Endothelial cell of umbilical vein (primary cell): ENCODE measurements around the gene CTNND2.

Experiments
- JUN ChIP-seq: IDR thresholded peaks from 2 replicates; pipeline ENCODE4 v1.6.1; 2011; ENCODE audit warnings: borderline replicate concordance, low read depth; ENCODE audit not compliant: insufficient read length, insufficient read depth
- MYC ChIP-seq: IDR thresholded peaks from one replicate; pipeline ENCODE4 v1.6.1; 2011; ENCODE audit warnings: mild to moderate bottlenecking, low read depth, low read length
- POLR2A ChIP-seq: IDR thresholded peaks from 2 replicates; pipeline ENCODE4 v1.6.1; 2012; ENCODE audit warnings: low read depth, mild to moderate bottlenecking, control low read depth, low read length
- TF ChIP-seq, protein P1 (sequence below), 2 donors: IDR thresholded peaks; 1 replicate in 1 of 2; 2 replicates in 1 of 2; pipeline ENCODE4 v1.5.1; 2011; ENCODE audit warnings: low read length in 2 of 2, mild to moderate bottlenecking in 2 of 2, moderate library complexity in 2 of 2, control low read depth in 1 of 2, inconsistent platforms in 1 of 2, low read depth in 1 of 2; ENCODE audit not compliant: insufficient read depth in 1 of 2; ENCODE audit errors: extremely low read depth in 1 of 2

DNA sequence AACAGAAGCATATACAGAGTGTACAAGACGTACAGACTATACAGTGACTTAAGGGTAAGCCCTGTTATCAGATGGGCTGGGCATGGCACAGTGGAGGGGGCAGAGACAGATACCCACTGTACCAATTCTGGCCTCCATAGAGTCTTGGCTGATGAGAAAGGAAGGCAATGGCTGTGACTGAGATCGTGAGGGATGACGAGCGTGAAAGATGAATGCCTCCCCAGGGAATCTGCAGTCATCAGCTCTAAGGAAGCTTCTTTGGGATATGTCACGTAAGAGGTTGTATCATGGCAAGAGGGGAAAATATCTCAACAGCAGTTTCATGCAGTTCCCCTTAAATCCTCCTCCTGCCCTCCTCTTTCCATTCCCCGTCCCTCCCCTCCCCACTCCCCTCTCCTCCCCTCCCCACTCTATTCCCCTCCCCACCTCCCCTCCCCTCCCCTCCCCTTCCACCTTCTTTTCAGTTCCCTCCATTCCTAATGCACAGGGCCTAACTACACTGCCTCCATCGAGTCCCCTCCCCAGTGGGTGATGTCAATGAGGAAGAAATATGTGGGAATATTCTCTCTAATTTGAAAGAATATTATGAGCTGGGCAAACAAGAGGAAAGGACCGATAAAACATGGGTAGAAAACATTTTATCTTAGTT is 916.8 kb downstream of the CTNND2 start:
- TF ChIP-seq, protein P1, sequence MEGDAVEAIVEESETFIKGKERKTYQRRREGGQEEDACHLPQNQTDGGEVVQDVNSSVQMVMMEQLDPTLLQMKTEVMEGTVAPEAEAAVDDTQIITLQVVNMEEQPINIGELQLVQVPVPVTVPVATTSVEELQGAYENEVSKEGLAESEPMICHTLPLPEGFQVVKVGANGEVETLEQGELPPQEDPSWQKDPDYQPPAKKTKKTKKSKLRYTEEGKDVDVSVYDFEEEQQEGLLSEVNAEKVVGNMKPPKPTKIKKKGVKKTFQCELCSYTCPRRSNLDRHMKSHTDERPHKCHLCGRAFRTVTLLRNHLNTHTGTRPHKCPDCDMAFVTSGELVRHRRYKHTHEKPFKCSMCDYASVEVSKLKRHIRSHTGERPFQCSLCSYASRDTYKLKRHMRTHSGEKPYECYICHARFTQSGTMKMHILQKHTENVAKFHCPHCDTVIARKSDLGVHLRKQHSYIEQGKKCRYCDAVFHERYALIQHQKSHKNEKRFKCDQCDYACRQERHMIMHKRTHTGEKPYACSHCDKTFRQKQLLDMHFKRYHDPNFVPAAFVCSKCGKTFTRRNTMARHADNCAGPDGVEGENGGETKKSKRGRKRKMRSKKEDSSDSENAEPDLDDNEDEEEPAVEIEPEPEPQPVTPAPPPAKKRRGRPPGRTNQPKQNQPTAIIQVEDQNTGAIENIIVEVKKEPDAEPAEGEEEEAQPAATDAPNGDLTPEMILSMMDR (IDR thresholded peaks at IDR 0.05; ENCODE audit: extremely low read depth in 1 of 2, insufficient read depth in 1 of 2, low read depth in 1 of 2, low read length in 2 of 2), result no peak
- TF ChIP-seq POLR2A, result no peak
- no peak for TF ChIP-seq MYC
- TF ChIP-seq JUN, result no peak
